Fibroblast of skin of abdomen (primary cell): Measurements from ENCODE around the gene CLEC4M.
"Not testable (repeated sequence)": the region's sequence is repeated elsewhere in the genome, so short reads cannot be mapped to it uniquely, and the experiment has no call there.

Experiments
- DNase-seq: peaks from one replicate; pipeline ENCODE4 v3.0.0-alpha.2; 2013

CLEC4M gene

DNA sequence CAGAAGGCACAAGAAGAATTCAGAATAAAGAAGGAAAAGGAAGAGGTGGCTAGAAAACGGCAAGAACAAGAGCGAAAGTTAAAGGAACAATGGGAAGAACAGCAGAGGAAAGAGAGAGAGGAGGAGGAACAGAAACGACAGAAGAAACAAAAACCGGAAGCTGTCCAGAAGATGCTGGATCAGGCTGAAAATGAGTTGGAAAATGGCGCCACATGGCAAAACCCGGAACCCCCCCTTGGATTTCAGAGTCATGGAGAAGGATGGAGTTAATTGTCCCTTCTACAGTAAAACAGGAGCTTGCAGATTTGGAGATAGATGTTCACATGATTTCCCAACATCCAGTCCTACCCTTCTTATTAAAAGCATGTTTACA, 22.4 kb upstream of the CLEC4M start:
- no peak for DNase-seq

- no peak for DNase-seq
Measured at GRCh38 chr19:7742575-7742974, 20.5 kb upstream of the CLEC4M start.

GRCh38 chr19:7742991-7743390, 20.1 kb upstream of the CLEC4M start:
- DNase-seq = no peak

DNA sequence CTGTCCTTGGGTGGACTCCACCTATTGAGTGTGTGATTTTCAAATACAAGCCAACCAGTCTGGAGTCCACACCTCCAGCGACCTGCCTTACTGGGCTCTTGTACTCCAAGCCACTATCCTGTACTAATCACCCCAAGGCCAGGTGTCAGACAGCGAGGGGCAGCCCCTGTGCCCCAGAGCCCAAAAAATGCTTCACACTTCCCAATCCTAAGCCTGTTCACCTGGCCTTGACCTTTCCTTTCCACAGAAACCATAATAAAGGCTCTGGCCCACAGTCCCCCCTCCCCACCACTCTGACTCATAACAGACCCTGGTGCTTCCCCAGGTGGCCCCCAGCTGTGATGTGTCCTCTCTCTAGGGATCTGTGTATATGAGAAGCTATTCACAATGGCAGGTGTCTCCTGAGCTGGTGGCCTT, 19.6 kb upstream of the CLEC4M start:
- no peak for DNase-seq

DNA sequence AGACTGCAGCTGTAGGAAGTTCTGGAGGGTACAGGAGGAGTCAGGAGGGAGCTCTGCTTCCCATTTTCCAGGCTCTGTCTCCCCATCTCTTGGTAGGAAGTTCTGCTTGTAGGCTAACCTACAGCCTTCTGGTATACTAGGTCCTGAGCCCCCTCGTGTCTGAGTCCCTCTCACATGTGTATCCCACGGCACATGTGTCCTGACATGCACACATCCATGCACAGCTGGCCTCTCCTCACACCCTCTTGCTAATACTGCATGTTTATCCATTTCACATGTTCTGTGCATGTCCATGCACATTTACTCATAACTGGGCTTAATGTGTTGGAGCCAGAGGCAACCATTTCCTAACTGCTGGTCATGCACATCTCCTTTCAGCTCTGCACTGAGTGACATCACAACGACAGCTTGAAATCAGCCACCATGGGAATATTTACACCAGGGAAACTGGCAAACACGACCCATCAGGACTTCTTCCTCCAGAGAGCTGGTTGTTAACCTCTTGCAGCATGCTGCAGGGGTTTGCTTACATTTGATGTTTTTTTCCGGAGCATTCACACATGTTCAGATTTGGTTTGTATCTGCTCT, 18.8 kb upstream of the CLEC4M start:
- no peak for DNase-seq

DNA sequence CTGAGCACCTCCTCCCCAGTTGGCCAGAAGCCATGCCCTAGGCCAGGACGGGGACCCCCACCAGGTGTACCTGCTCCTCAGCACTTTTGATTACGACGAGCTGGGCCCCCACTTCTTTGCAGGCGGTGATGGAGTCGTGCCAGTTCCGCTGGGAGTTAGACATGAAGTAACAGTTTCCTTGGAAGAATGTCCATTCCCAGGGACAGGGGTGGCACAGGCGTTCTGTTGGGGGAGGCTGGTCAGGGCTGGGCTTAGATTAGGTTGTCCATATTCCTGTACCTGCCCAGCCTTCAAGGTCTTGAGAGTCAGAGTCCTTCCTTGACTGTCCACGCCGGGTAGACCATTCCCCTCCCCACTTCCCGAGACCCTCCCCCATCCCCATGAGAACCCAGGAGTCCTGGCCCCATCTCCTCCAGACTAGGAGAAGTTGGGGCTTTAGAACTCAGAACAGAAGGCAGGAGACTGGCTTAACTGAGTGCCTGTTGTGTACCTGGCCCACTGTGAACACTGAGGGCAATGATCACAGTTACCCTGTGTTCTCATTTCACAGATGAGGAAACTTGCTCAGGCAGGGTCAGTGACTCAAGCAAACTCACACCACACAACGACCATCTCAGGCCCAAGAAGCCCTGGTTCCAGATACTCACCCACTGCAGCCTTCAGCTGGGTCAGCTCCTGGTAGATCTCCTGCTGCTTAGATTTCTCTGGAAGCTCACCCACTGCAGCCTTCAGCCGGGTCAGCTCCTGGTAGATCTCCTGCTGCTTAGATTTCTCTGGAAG, 18.0 kb upstream of the CLEC4M start:
- no peak for DNase-seq

DNA sequence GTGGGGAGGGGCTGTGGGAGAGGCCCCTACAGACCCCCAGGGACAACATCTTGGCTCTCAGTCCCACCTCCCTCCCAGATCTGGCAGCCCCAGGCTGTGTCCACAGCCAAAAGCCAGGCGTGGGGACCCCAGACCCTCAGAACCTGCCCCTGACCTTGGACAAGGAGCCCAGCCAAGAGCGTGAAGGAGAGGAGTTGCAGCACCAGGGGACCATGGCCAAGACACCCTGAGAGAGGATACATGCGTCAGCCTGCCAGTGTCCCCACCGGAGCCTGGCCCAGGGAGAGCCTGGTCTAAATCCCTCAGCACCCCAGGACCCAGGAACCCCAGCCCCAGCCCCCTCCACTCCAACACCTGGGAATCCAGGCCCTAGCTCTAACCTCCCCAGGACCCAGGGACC, 16.7 kb upstream of the CLEC4M start:
- DNase-seq = not testable (repeated sequence)

GRCh38 chr19:7746903-7747884, 15.8 kb upstream of the CLEC4M start, which contains the start of gene CD209:
CD209 (minus strand) TSS chr19:7747534; CDS start chr19:7747511, 23 bp downstream.
- no peak for DNase-seq

DNA sequence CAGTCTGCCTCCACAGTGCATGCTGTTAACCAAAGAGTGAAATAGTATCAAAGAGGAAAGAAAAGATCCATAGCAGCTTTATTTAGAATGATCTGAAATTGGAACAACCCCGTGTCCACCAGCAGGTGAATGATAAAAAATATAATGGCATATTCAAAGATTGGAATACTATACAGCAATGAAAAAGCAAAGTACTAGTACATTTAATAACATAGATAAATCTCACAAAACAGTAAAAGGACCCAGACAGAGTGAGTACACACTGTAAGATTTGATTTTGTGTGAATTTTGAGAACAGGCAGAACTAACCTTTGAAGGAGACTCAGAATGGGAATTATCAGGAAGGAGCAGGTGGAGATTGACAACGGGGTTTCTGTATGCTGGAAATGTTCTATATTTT, 14.9 kb upstream of the CLEC4M start:
- no peak for DNase-seq

DNA sequence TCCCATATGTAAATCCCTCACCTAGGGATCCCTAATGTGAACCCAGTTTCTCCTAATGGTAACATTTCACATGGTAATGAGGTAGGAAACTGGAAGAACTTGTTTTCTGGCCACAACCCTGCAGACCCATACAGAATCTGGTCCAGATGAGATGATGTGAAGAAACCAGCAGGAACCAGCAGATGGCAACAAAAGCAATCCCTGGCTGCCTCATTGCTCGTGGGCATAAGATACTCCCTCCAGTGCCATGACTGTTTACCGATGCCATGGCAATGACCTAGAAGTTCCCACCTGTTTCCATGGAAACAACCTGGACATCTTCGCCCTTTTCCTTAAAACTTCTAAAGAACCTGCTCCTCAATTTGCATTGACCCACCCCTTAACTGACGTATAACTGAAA, 14.3 kb upstream of the CLEC4M start:
- DNase-seq = no peak

- DNase-seq = no peak
Measured at GRCh38 chr19:7751157-7751783, 11.8 kb upstream of the CLEC4M start.

DNA sequence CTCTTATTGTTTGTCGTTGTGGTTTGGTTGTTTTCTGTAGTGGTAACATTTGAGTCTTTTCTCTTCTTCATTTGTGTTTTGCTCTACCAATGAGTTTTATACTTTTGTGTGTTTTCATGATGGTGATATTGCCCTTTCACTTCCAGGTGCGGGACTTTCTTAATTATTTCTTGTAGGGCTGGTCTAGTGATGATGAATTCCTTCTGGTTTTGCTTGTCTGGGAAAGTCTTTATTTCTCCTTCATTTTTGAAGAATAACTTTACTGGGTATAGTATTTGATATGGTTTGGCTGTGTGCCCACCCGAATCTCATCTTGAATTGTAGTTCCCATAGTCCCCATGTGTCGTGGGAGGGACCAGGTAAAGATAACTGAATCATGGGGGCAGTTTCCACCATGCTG, 6.8 kb upstream of the CLEC4M start:
- DNase-seq = no peak

DNA sequence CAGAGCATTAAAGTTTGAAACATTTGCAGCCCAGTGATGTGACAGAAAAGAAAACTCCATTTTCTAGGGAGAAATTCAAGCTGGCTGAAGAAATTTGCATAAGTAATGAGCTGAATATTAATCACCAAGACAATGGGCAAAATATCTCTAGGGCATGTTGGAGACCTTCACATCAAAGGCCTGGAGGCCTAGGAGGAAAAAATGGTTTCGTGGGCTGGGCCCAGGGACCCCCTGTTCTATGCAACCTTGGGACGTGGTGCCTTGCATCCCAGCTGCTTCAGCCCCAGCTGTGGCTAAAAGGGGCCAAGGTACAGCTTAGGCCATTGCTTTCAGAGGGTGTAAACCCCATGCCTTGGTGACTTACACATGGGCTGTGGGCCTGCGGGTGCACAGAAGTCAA, 5.7 kb upstream of the CLEC4M start:
- no peak for DNase-seq

GRCh38 chr19:7759156-7759555, 3.9 kb upstream of the CLEC4M start:
- DNase-seq = no peak

DNA sequence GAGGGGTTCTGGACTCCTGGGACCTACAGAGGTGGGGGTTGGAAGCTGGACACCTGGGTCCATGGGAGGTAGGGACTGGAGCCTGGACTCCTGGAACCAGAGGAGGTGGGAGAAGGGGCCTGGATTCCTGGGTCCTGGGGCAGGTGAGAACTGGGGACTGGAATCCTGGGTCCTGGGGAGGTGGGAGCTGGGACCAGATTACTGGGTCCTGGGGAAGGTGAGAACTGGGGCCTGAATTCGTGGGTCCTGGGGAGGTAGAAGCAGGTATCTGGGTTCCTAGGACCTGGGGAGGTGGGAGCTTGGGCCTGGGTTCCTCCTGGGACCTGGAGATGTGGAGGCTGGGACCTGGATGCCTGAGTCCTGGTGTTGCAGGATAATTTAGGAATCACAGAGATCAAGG, 653 bp downstream of the CLEC4M start:
- no peak for DNase-seq

DNA sequence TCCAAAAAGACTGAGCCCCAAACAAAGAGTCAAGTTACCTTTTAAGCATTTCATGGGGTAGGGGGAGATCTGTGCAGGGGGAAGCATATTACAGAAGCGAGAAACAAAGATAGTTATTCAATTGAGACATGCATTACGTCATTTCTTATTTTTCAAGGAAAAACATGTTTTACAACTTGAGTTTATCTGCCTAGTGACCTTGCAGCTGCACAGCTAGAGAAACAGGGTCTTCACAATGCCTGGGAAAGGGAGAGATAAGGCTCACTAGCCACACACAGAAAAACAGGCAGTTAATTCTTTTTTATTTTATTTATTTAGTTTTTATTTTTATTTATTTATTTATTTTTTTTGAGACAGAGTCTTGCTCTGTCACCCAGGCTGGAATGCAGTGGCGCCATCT, 1.1 kb downstream of the CLEC4M start:
- DNase-seq = not testable (repeated sequence)

GRCh38 chr19:7765043-7765442, 2.0 kb downstream of the CLEC4M start:
- not testable (repeated sequence) for DNase-seq

DNA sequence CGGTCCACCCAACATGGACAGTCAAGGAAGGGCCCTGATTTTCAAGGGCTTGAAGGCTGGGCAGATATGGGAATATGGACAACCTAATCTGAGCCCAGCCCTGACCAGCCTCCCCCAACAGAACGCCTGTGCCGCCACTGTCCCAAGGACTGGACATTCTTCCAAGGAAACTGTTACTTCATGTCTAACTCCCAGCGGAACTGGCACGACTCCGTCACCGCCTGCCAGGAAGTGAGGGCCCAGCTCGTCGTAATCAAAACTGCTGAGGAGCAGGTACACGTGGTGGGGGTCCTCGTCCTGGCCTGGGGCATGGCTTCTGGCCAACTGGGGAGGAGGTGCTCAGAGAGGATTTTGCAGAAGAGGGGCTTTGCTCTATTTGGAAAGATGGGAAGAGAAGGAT, 3.5 kb downstream of the CLEC4M start:
- DNase-seq = no peak

GRCh38 chr19:7767487-7767886, 4.4 kb downstream of the CLEC4M start:
- no peak for DNase-seq

GRCh38 chr19:7769171-7769570, 6.1 kb downstream of the CLEC4M start:
- DNase-seq = no peak

DNA sequence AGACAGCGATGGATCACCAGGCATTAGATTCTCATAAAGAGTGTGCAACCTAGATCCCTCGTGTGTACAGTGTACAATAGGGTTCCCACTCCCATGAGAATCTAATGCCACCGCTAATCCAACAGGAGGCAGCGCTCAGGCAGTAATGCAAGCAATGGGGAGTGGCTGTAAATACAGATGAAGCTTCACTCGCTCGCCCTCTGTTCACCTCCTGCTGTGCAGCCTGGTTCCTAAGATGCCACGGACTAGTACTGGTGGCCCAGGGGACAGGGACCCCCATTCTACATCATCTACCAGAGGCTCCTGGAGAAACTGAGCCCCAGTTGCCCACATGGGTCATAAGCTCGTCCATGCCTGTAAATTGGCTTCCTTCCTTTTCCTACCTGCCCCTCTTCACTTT, 8.0 kb downstream of the CLEC4M start:
- DNase-seq = no peak

- DNase-seq = peak; percentile 74
Measured at GRCh38 chr19:7772752-7773291, 9.8 kb downstream of the CLEC4M start.
